Trophoblast cell (in vitro differentiated cells and primary cell): ENCODE results near the gene SFXN5.
A peak's percentile ranks its signal among the peaks of the same experiment; 100 is the strongest.

Source experiments
- DNase-seq, 2 donors: peaks; one replicate each; pipeline ENCODE4 v3.0.0-alpha.2; 2016
- H2AFZ ChIP-seq: 2 replicates; pipeline ENCODE4 v1.6.1; 2013; ENCODE audit warnings: low read length, moderate library complexity, mild to moderate bottlenecking; ENCODE audit not compliant: insufficient read depth, poor library complexity
- H2AK5ac ChIP-seq: 2 replicates; pipeline ENCODE4 v1.6.1; 2013; ENCODE audit warnings: mild to moderate bottlenecking, low read length
- H2BK120ac ChIP-seq: 2 replicates; pipeline ENCODE4 v1.6.1; 2013; ENCODE audit warnings: low read length, mild to moderate bottlenecking, moderate library complexity; ENCODE audit not compliant: insufficient read depth, poor library complexity
- H2BK12ac ChIP-seq: 2 replicates; pipeline ENCODE4 v1.6.1; 2013; ENCODE audit warnings: mild to moderate bottlenecking, low read length, moderate library complexity
- H2BK5ac ChIP-seq: 2 replicates; pipeline ENCODE4 v1.6.1; 2013; ENCODE audit warnings: low read length, low read depth, moderate library complexity, mild to moderate bottlenecking; ENCODE audit not compliant: poor library complexity
- H3K14ac ChIP-seq: 2 replicates; pipeline ENCODE4 v1.6.1; 2013; ENCODE audit warnings: mild to moderate bottlenecking, low read length
- H3K18ac ChIP-seq: 2 replicates; pipeline ENCODE4 v1.6.1; 2013; ENCODE audit warnings: mild to moderate bottlenecking, low read length
- H3K23ac ChIP-seq: 2 replicates; pipeline ENCODE4 v1.6.1; 2013; ENCODE audit warnings: low read length
- H3K27ac ChIP-seq: 2 replicates; pipeline ENCODE4 v1.5.1; 2013; ENCODE audit warnings: low read depth, mild to moderate bottlenecking, inconsistent platforms, low read length, moderate library complexity
- H3K27me3 ChIP-seq: 2 replicates; pipeline ENCODE4 v1.6.1; 2013; ENCODE audit warnings: inconsistent platforms, mild to moderate bottlenecking, low read length, moderate library complexity; ENCODE audit not compliant: insufficient read depth
- H3K36me3 ChIP-seq, 2 experiments: 1 replicate in 1 of 2; 2 replicates in 1 of 2; pipeline ENCODE4 v1.6.1; 2013; ENCODE audit warnings: low read length in 2 of 2, mild to moderate bottlenecking in 2 of 2, moderate library complexity in 1 of 2; ENCODE audit not compliant: insufficient read depth in 2 of 2, control insufficient read depth in 1 of 2
- H3K4ac ChIP-seq: 2 replicates; pipeline ENCODE4 v1.6.1; 2013; ENCODE audit warnings: low read depth, mild to moderate bottlenecking, low read length, moderate library complexity
- H3K4me1 ChIP-seq, 2 experiments: 1 replicate in 1 of 2; 2 replicates in 1 of 2; pipeline ENCODE4 v1.6.1; 2013; ENCODE audit warnings: low read length in 2 of 2, mild to moderate bottlenecking in 2 of 2, moderate library complexity in 1 of 2; ENCODE audit not compliant: insufficient read depth in 2 of 2, control insufficient read depth in 1 of 2
- H3K4me2 ChIP-seq: 2 replicates; pipeline ENCODE4 v1.6.1; 2013; ENCODE audit warnings: inconsistent platforms, mild to moderate bottlenecking, low read length, moderate library complexity
- H3K4me3 ChIP-seq: 2 replicates; pipeline ENCODE4 v1.5.1; 2013; ENCODE audit warnings: mild to moderate bottlenecking, low read depth, low read length, inconsistent platforms
- H3K79me1 ChIP-seq: one replicate; pipeline ENCODE4 v1.6.1; 2013; ENCODE audit warnings: low read length
- H3K79me2 ChIP-seq: 2 replicates; pipeline ENCODE4 v1.6.1; 2013; ENCODE audit warnings: low read length, mild to moderate bottlenecking; ENCODE audit not compliant: control insufficient read depth, insufficient read depth, poor library complexity
- H3K9ac ChIP-seq: 2 replicates; pipeline ENCODE4 v1.6.1; 2013; ENCODE audit warnings: mild to moderate bottlenecking, low read length
- H3K9me3 ChIP-seq: 2 replicates; pipeline ENCODE4 v1.6.1; 2013; ENCODE audit warnings: low read depth, mild to moderate bottlenecking, control low read depth, inconsistent platforms, low read length; ENCODE audit not compliant: insufficient read depth
- H4K12ac ChIP-seq: 2 replicates; pipeline ENCODE4 v1.6.1; 2013; ENCODE audit warnings: low read depth, mild to moderate bottlenecking, low read length, moderate library complexity
- H4K8ac ChIP-seq: 2 replicates; pipeline ENCODE4 v1.6.1; 2013; ENCODE audit warnings: low read depth, mild to moderate bottlenecking, low read length, moderate library complexity
- H4K91ac ChIP-seq: one replicate; pipeline ENCODE4 v1.6.1; 2013; ENCODE audit warnings: low read depth, mild to moderate bottlenecking, low read length, moderate library complexity
- whole genome bisulfite sequencing: extraction: QIAGEN DNeasy Blood & Tissue Kit; methylation state at CpG from one replicate; pipeline ENCODE4 v1.1.7; 2013; ENCODE audit warnings: missing lambda C conversion rate; ENCODE audit not compliant: insufficient read length, insufficient coverage; ENCODE audit errors: extremely low coverage; 5-methylcytosine and 5-hydroxymethylcytosine counted together

The SFXN5 gene

GRCh38 chr2:72962911-72963310 is 108.6 kb downstream of the SFXN5 start:
- no CpG with 5 or more reads among the region's 7 CpGs for WGBS
- peaks cover 3% of the 10 kb centered on the region for H3K9me3 ChIP-seq
- peaks cover 33 to 41% of the 10 kb centered on the region in 2 experiments for H3K4me1 ChIP-seq
- H3K79me1 ChIP-seq: peaks cover 11% of the 10 kb centered on the region
- peak overlapping the region; percentile 41 for H3K4ac ChIP-seq
- H4K8ac ChIP-seq: peak overlapping the region; percentile 71
- H3K18ac ChIP-seq: peak overlapping the region; percentile 69
- no peak overlapping the region for H2AFZ ChIP-seq
- peak overlapping the region; percentile 88 for H2BK12ac ChIP-seq
- H3K36me3 ChIP-seq: no peaks in the 10 kb centered on the region
- H2BK120ac ChIP-seq: peak overlapping the region; percentile 84
- H2BK5ac ChIP-seq: peak overlapping the region; percentile 55
- no peak overlapping the region for H3K9ac ChIP-seq
- H2AK5ac ChIP-seq: peak overlapping the region; percentile 80
- DNase-seq: no peak
- H3K27me3 ChIP-seq: no peaks in the 10 kb centered on the region
- peak overlapping the region; percentile 79 for H3K14ac ChIP-seq
- H3K4me2 ChIP-seq: peak overlapping the region; percentile 17
- H4K12ac ChIP-seq: peak overlapping the region; percentile 24
- no peak overlapping the region for H3K23ac ChIP-seq
- peak overlapping the region; percentile 31 for H3K27ac ChIP-seq
- H3K79me2 ChIP-seq: peaks cover 3% of the 10 kb centered on the region
- peak overlapping the region; percentile 87 for H4K91ac ChIP-seq
- H3K4me3 ChIP-seq: no peak overlapping the region

GRCh38 chr2:72961853-72962468 is 109.6 kb downstream of the SFXN5 start:
- no peak overlapping the region for H3K14ac ChIP-seq
- no peak overlapping the region for H2AFZ ChIP-seq
- H3K79me2 ChIP-seq: peaks cover 3% of the 10 kb centered on the region
- H2BK12ac ChIP-seq: no peak overlapping the region
- H3K18ac ChIP-seq: no peak overlapping the region
- no peaks in the 10 kb centered on the region for H3K27me3 ChIP-seq
- H2BK120ac ChIP-seq: no peak overlapping the region
- H3K4me3 ChIP-seq: no peak overlapping the region
- H3K23ac ChIP-seq: no peak overlapping the region
- peaks cover 33 to 41% of the 10 kb centered on the region in 2 experiments for H3K4me1 ChIP-seq
- peaks cover 11% of the 10 kb centered on the region for H3K79me1 ChIP-seq
- H4K8ac ChIP-seq: peak overlapping the region; percentile 15
- no peak for DNase-seq
- no peak overlapping the region for H3K27ac ChIP-seq
- WGBS: no CpG with 5 or more reads among the region's 8 CpGs
- no peaks in the 10 kb centered on the region for H3K36me3 ChIP-seq
- peaks cover 3% of the 10 kb centered on the region for H3K9me3 ChIP-seq
- H2AK5ac ChIP-seq: no peak overlapping the region
- no peak overlapping the region for H4K12ac ChIP-seq
- H2BK5ac ChIP-seq: no peak overlapping the region
- H3K4me2 ChIP-seq: peak overlapping the region; percentile 0
- no peak overlapping the region for H3K4ac ChIP-seq
- H3K9ac ChIP-seq: no peak overlapping the region
- H4K91ac ChIP-seq: peak overlapping the region; percentile 2

- H3K27me3 ChIP-seq: no peaks in the 10 kb centered on the region
- no CpG with 5 or more reads among the region's 27 CpGs for WGBS
- H3K79me2 ChIP-seq: peaks cover 3% of the 10 kb centered on the region
- peaks cover 33 to 36% of the 10 kb centered on the region in 2 experiments for H3K4me1 ChIP-seq
- no peak overlapping the region for H2BK120ac ChIP-seq
- H3K4me3 ChIP-seq: peak overlapping the region; percentile 33
- no peak overlapping the region for H2BK5ac ChIP-seq
- no peak for DNase-seq
- H3K9ac ChIP-seq: no peak overlapping the region
- no peak overlapping the region for H3K14ac ChIP-seq
- peak overlapping the region; percentile 7 for H3K18ac ChIP-seq
- peaks cover 11% of the 10 kb centered on the region for H3K79me1 ChIP-seq
- no peak overlapping the region for H4K12ac ChIP-seq
- peak overlapping the region; percentile 48 for H2AK5ac ChIP-seq
- H3K4me2 ChIP-seq: no peak overlapping the region
- no peak overlapping the region for H3K23ac ChIP-seq
- no peaks in the 10 kb centered on the region for H3K36me3 ChIP-seq
- peak overlapping the region; percentile 40 for H4K91ac ChIP-seq
- no peak overlapping the region for H3K27ac ChIP-seq
- no peak overlapping the region for H2AFZ ChIP-seq
- H2BK12ac ChIP-seq: peak overlapping the region; percentile 21
- peaks cover 3% of the 10 kb centered on the region for H3K9me3 ChIP-seq
- H3K4ac ChIP-seq: no peak overlapping the region
- H4K8ac ChIP-seq: no peak overlapping the region
These were observed 110.3 kb downstream of the SFXN5 start for GRCh38 chr2:72961036-72961720.

- Histone ChIP-seq H2BK5ac (no peak overlapping the region), H3K79me2 (peaks cover 3% of the 10 kb centered on the region), H3K27ac (no peak overlapping the region), H3K4me1 (peaks cover 28 to 29% of the 10 kb centered on the region in 2 experiments), H2BK120ac (no peak overlapping the region), H3K9ac (no peak overlapping the region), H3K4ac (no peak overlapping the region), H3K18ac (no peak overlapping the region), H4K91ac (peak overlapping the region; percentile 40), H2AFZ (no peak overlapping the region), H2AK5ac (no peak overlapping the region), H2BK12ac (no peak overlapping the region), H4K12ac (no peak overlapping the region), H3K27me3 (no peaks in the 10 kb centered on the region), H3K4me2 (no peak overlapping the region), H3K79me1 (peaks cover 11% of the 10 kb centered on the region), H3K4me3 (peak overlapping the region; percentile 3), H3K23ac (no peak overlapping the region), H3K36me3 (no peaks in the 10 kb centered on the region), H4K8ac (no peak overlapping the region), H3K9me3 (peaks cover 3% of the 10 kb centered on the region), H3K14ac (no peak overlapping the region)
- DNase-seq: no peak
- WGBS: no CpG with 5 or more reads among the region's 26 CpGs
These were observed 111.2 kb downstream of the SFXN5 start for GRCh38 chr2:72959995-72960981.
